HepG2 (cell line): ENCODE data around the gene LBX2. TPM values are rescaled to one million over a fixed set of nuclear protein-coding genes. Genes with fewer than 3 reads are reported as not detected.

ENCODE experiments used
- ARNT ChIP-seq: fragments of 450-650 bp; IDR thresholded peaks from 2 replicates; pipeline ENCODE4 v1.6.1; 2017
- ARNTL ChIP-seq: sonication (generic); formaldehyde crosslinking; IDR thresholded peaks from 2 replicates; pipeline ENCODE4 v1.4.0; 2020; ENCODE audit warnings: mild to moderate bottlenecking, missing genetic modification reagents
- ASH2L ChIP-seq: fragments of 300-600, 200-600 bp; sonication (generic); IDR thresholded peaks from 2 replicates; pipeline ENCODE4 v1.7.0; 2017; ENCODE audit warnings: low read depth, mild to moderate bottlenecking, moderate library complexity, mixed read lengths, low read length; ENCODE audit not compliant: insufficient read length
- ELF1 ChIP-seq: sonication (generic); formaldehyde crosslinking; IDR thresholded peaks from 2 replicates; pipeline ENCODE4 v1.4.0; 2020; ENCODE audit warnings: missing genetic modification reagents
- HDAC1 ChIP-seq: sonication (generic); formaldehyde crosslinking; IDR thresholded peaks from 2 replicates; pipeline ENCODE4 v1.5.1; 2020; ENCODE audit warnings: mild to moderate bottlenecking, missing genetic modification reagents
- HDAC2 ChIP-seq: sonication (generic); formaldehyde crosslinking; IDR thresholded peaks from 2 replicates; pipeline ENCODE4 v1.4.0; 2020; ENCODE audit warnings: missing genetic modification reagents
- HDAC6 ChIP-seq: fragments of 200-600 bp; sonication (generic); IDR thresholded peaks from 2 replicates; pipeline ENCODE4 v1.7.0; 2017; ENCODE audit warnings: mild to moderate bottlenecking, antibody characterized with exemption, low read length, low read depth
- HMGXB4 ChIP-seq, 2 experiments: sonication (generic) in 1 of 2; formaldehyde crosslinking in 1 of 2; IDR thresholded peaks; 2 replicates each; pipeline versions ENCODE4 v1.4.0 to v1.6.1; 2018 to 2020; ENCODE audit warnings: missing genetic modification reagents in 2 of 2, borderline replicate concordance in 1 of 2, low read depth in 1 of 2, mild to moderate bottlenecking in 1 of 2, missing biosample characterization in 1 of 2
- KAT7 ChIP-seq: IDR thresholded peaks from 2 replicates; pipeline ENCODE4 v1.6.1; 2018; ENCODE audit warnings: borderline replicate concordance, missing compliant biosample characterization
- MEF2D ChIP-seq: sonication (generic); formaldehyde crosslinking; IDR thresholded peaks from 2 replicates; pipeline ENCODE4 v1.5.1; 2020; ENCODE audit warnings: mild to moderate bottlenecking, missing genetic modification reagents
- RAD51 ChIP-seq: fragments of 450-650 bp; IDR thresholded peaks from 2 replicates; pipeline ENCODE4 v1.6.1; 2016; ENCODE audit warnings: borderline replicate concordance
- SMAD1 ChIP-seq: sonication (generic); formaldehyde crosslinking; IDR thresholded peaks from 2 replicates; pipeline ENCODE4 v1.4.0; 2020; ENCODE audit warnings: missing genetic modification reagents, low read depth, mild to moderate bottlenecking, borderline replicate concordance
- SMC3 ChIP-seq: IDR thresholded peaks from 2 replicates; pipeline ENCODE4 v1.6.1; 2011; ENCODE audit warnings: low read length, improper control_type of control experiment
- SRY ChIP-seq: sonication (generic); formaldehyde crosslinking; IDR thresholded peaks from 2 replicates; pipeline ENCODE4 v1.8.0; 2022; ENCODE audit warnings: mild to moderate bottlenecking, missing genetic modification reagents
- STAG1 ChIP-seq: sonication (generic); formaldehyde crosslinking; IDR thresholded peaks from 2 replicates; pipeline ENCODE4 v1.4.0; 2020; ENCODE audit warnings: missing genetic modification reagents
- ZMAT3 ChIP-seq: sonication (generic); formaldehyde crosslinking; conservative IDR thresholded peaks from 2 replicates; pipeline ENCODE4 v1.7.0; 2021; ENCODE audit warnings: missing genetic modification reagents
- ZNF580 ChIP-seq: IDR thresholded peaks from 2 replicates; pipeline ENCODE4 v1.6.1; 2016; ENCODE audit warnings: low read depth, borderline replicate concordance
- ZNF598 ChIP-seq: sonication (generic); formaldehyde crosslinking; IDR thresholded peaks from 2 replicates; pipeline ENCODE4 v1.5.1; 2020; ENCODE audit warnings: mild to moderate bottlenecking, missing genetic modification reagents, borderline replicate concordance
- ZNF670 ChIP-seq: sonication (generic); formaldehyde crosslinking; IDR thresholded peaks from 2 replicates; pipeline ENCODE4 v1.8.0; 2022; ENCODE audit warnings: mild to moderate bottlenecking, missing genetic modification reagents, borderline replicate concordance
- ZNF703 ChIP-seq: sonication (generic); formaldehyde crosslinking; IDR thresholded peaks from 2 replicates; pipeline ENCODE4 v1.5.1; 2020; ENCODE audit warnings: missing genetic modification reagents, mild to moderate bottlenecking, moderate library complexity, borderline replicate concordance
- ZNF740 ChIP-seq: sonication (generic); formaldehyde crosslinking; IDR thresholded peaks from 2 replicates; pipeline ENCODE4 v1.4.0; 2020; ENCODE audit warnings: missing genetic modification reagents
- polyA plus RNA-seq, 8 experiments: library from polyadenylated mRNA; depleted of rRNA in 3 of 8; stranded (reverse) in 7 of 8; unstranded in 1 of 8; fragments of >200 nt; fragmentation: Illumina TruSeq in 4 of 8; extraction: Trizol in 4 of 8; gene quantifications; 2 replicates each; pipeline versions ENCODE4 v1.2.1 to v1.2.3, GENCODE V29; 2011 to 2016; ENCODE audit warnings: low read depth in 4 of 8, missing spikeins in 1 of 8, mixed read lengths in 1 of 8; ENCODE audit not compliant: insufficient read depth in 1 of 8
- total RNA-seq, 5 experiments: library from RNA; depleted of rRNA; stranded (reverse); fragments of >200 nt; fragmentation: Illumina TruSeq; extraction: Trizol; gene quantifications; 2 replicates each; pipeline ENCODE4 v1.2.3, GENCODE V29; 2016; ENCODE audit warnings: low read depth in 1 of 5
- TF ChIP-seq, protein P1 (sequence below): sonication (generic); formaldehyde crosslinking; IDR thresholded peaks from 2 replicates; pipeline ENCODE4 v1.5.0; 2020; ENCODE audit warnings: missing genetic modification reagents
- TF ChIP-seq, protein P2 (sequence below): sonication (generic); formaldehyde crosslinking; IDR thresholded peaks from 2 replicates; pipeline ENCODE4 v1.9.0; 2021; ENCODE audit warnings: missing genetic modification reagents, borderline replicate concordance
- TF ChIP-seq, protein P3 (sequence below), 2 experiments: sonication (generic) in 1 of 2; formaldehyde crosslinking in 1 of 2; IDR thresholded peaks; 2 replicates each; pipeline versions ENCODE4 v1.5.1 to v1.6.1; 2011 to 2020; ENCODE audit warnings: borderline replicate concordance in 1 of 2, low read depth in 1 of 2, low read length in 1 of 2, mild to moderate bottlenecking in 1 of 2, missing genetic modification reagents in 1 of 2, moderate library complexity in 1 of 2

The LBX2 gene
- total and polyA plus RNA-seq, 2 of the 13 experiments (the other 11 are each of a cell fraction or from before 2014, with no cell fraction given): 6.4 to 8.1 TPM

- TF ChIP-seq ZNF703 (CRISPR knock-in tag) (no peak), SRY (CRISPR knock-in tag) (peak; percentile 59; the same call in 1 of the 2 replicates), SMAD1 (no peak), ZMAT3 (CRISPR knock-in tag) (0 out of 2 replicates have a peak, but pooled peaks have one; percentile 9), HDAC2 (CRISPR knock-in tag) (no peak; the same call in 1 of the 2 replicates), RAD51 (no peak), ARNTL (no peak), HDAC1 (no peak; the same call in 1 of the 2 replicates), MEF2D (CRISPR knock-in tag) (no peak), KAT7 (CRISPR knock-in tag) (no peak), HDAC6 (no peak), SMC3 (no peak), HMGXB4 (CRISPR knock-in tag; IDR thresholded peaks at IDR 0.05; ENCODE audit: borderline replicate concordance in 1 of 2, low read depth in 1 of 2) (no peak), ZNF598 (CRISPR knock-in tag) (no peak), ZNF670 (no peak), ZNF580 (CRISPR knock-in tag) (no peak), ARNT (no peak), ELF1 (CRISPR knock-in tag) (no peak), ASH2L (peak; percentile 40), ZNF740 (peak; percentile 9; the same call in 1 of the 2 replicates), STAG1 (no peak)
- TF ChIP-seq, protein P1, sequence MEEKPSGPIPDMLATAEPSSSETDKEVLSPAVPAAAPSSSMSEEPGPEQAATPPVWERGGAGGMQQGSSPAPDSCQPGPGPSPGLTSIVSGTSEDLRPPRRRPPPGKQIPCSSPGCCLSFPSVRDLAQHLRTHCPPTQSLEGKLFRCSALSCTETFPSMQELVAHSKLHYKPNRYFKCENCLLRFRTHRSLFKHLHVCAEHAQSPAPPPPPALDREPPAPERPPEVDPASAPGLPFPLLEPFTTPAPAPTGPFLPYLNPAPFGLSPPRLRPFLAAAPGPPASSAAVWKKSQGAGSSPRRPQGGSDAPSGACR (CRISPR knock-in tag): no peak
- TF ChIP-seq, protein P2, sequence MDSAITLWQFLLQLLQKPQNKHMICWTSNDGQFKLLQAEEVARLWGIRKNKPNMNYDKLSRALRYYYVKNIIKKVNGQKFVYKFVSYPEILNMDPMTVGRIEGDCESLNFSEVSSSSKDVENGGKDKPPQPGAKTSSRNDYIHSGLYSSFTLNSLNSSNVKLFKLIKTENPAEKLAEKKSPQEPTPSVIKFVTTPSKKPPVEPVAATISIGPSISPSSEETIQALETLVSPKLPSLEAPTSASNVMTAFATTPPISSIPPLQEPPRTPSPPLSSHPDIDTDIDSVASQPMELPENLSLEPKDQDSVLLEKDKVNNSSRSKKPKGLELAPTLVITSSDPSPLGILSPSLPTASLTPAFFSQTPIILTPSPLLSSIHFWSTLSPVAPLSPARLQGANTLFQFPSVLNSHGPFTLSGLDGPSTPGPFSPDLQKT (CRISPR knock-in tag): no peak
- TF ChIP-seq, protein P3, sequence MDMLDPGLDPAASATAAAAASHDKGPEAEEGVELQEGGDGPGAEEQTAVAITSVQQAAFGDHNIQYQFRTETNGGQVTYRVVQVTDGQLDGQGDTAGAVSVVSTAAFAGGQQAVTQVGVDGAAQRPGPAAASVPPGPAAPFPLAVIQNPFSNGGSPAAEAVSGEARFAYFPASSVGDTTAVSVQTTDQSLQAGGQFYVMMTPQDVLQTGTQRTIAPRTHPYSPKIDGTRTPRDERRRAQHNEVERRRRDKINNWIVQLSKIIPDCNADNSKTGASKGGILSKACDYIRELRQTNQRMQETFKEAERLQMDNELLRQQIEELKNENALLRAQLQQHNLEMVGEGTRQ (IDR thresholded peaks at IDR 0.05; ENCODE audit: low read depth, low read length): no peak
- TF ChIP-seq, protein P3 (CRISPR knock-in tag; IDR thresholded peaks at IDR 0.05; ENCODE audit: borderline replicate concordance): no peak
Observed at GRCh38 chr2:74507926-74508520, 8.6 kb upstream of the LBX2 start (continued).
